Activated T-helper 17 cell treated with anti-CD3 and anti-CD28 coated beads, Interleukin-2, amount 50 U/mL, for 72 hours (primary cell): ENCODE measurements around the gene TMLHE. TPM values are rescaled to one million over a fixed set of nuclear protein-coding genes. Genes with fewer than 3 reads are reported as not detected.
A peak's percentile ranks its signal among the peaks of the same experiment; 100 is the strongest.
"Not testable (repeated sequence)": the region's sequence is repeated elsewhere in the genome, so short reads cannot be mapped to it uniquely, and the experiment has no call there.

Source experiments
- ATAC-seq: fragments of 150-1000 bp; cut with Tn5 transposase; replicated peaks from 2 replicates; pipeline ENCODE4 v1.10.0; 2021; ENCODE audit warnings: mild to moderate bottlenecking, moderate library complexity
- H3K27ac Mint-ChIP-seq: one replicate; pipeline ENCODE4 v1.8.0; 2022; ENCODE audit warnings: mixed read lengths
- H3K27me3 Mint-ChIP-seq: one replicate; pipeline ENCODE4 v1.8.0; 2022; ENCODE audit warnings: mixed read lengths
- H3K36me3 Mint-ChIP-seq: one replicate; pipeline ENCODE4 v1.8.0; 2022; ENCODE audit warnings: low read depth, mild to moderate bottlenecking, mixed read lengths
- H3K4me1 Mint-ChIP-seq: one replicate; pipeline ENCODE4 v1.8.0; 2022; ENCODE audit warnings: mixed read lengths
- H3K4me3 Mint-ChIP-seq: one replicate; pipeline ENCODE4 v1.8.0; 2022; ENCODE audit warnings: mild to moderate bottlenecking, mixed read lengths
- H3K9me3 Mint-ChIP-seq: one replicate; pipeline ENCODE4 v1.8.0; 2022; ENCODE audit warnings: mixed read lengths
- total RNA-seq, 2 donors: library from RNA; stranded (reverse); gene quantifications; one replicate each; pipeline ENCODE4 v1.2.3, GENCODE V29; 2022

Gene TMLHE
- total RNA-seq, 2 donors from 2014 or later: 11.2 to 16.7 TPM

- ATAC-seq: peak; percentile 9
- Mint-ChIP-seq H3K4me3 (no peak overlapping the region), H3K27me3 (no peaks in the 10 kb centered on the region), H3K4me1 (no peaks in the 10 kb centered on the region), H3K9me3 (no peaks in the 10 kb centered on the region), H3K36me3 (no peaks in the 10 kb centered on the region), H3K27ac (no peak overlapping the region)
These were observed 35.1 kb downstream of the TMLHE start for GRCh38 chrX:155577682-155578081.

- Mint-ChIP-seq H3K36me3 (peaks cover 11% of the 10 kb centered on the region), H3K4me3 (no peak overlapping the region), H3K9me3 (peaks cover 22% of the 10 kb centered on the region), H3K27ac (no peak overlapping the region), H3K27me3 (no peaks in the 10 kb centered on the region), H3K4me1 (peaks cover 5% of the 10 kb centered on the region)
- no peak for ATAC-seq
These were observed 49.7 kb downstream of the TMLHE start for GRCh38 chrX:155563099-155563498.

- Mint-ChIP-seq H3K27ac (no peak overlapping the region), H3K9me3 (peaks cover 9% of the 10 kb centered on the region), H3K4me3 (no peak overlapping the region), H3K27me3 (no peaks in the 10 kb centered on the region), H3K4me1 (no peaks in the 10 kb centered on the region), H3K36me3 (peaks cover 47% of the 10 kb centered on the region)
- ATAC-seq: no peak
These were observed 67.9 kb downstream of the TMLHE start for GRCh38 chrX:155544881-155545280.

- ATAC-seq: no peak
- Mint-ChIP-seq H3K27me3 (no peaks in the 10 kb centered on the region), H3K27ac (no peak overlapping the region), H3K36me3 (peaks cover 22% of the 10 kb centered on the region), H3K4me3 (no peak overlapping the region), H3K4me1 (no peaks in the 10 kb centered on the region), H3K9me3 (no peaks in the 10 kb centered on the region)
These were observed 76.9 kb downstream of the TMLHE start for GRCh38 chrX:155535866-155536265.

GRCh38 chrX:155534800-155535199 lies 78.0 kb downstream of the TMLHE start:
- Mint-ChIP-seq H3K4me3 (no peak overlapping the region), H3K27me3 (no peaks in the 10 kb centered on the region), H3K9me3 (no peaks in the 10 kb centered on the region), H3K4me1 (no peaks in the 10 kb centered on the region), H3K27ac (no peak overlapping the region), H3K36me3 (peaks cover 20% of the 10 kb centered on the region)
- ATAC-seq: no peak

GRCh38 chrX:155527023-155527422 lies 85.7 kb downstream of the TMLHE start:
- H3K4me1 Mint-ChIP-seq, H3K27me3 Mint-ChIP-seq, H3K9me3 Mint-ChIP-seq, H3K27ac Mint-ChIP-seq, ATAC-seq, H3K4me3 Mint-ChIP-seq: not testable (repeated sequence)
- H3K36me3 Mint-ChIP-seq: peaks cover 37% of the 10 kb centered on the region

GRCh38 chrX:155514225-155514624 lies 98.5 kb downstream of the TMLHE start:
- Mint-ChIP-seq H3K4me1 (no peaks in the 10 kb centered on the region), H3K9me3 (no peaks in the 10 kb centered on the region), H3K4me3 (no peak overlapping the region), H3K27ac (no peak overlapping the region), H3K36me3 (peaks cover 27% of the 10 kb centered on the region), H3K27me3 (no peaks in the 10 kb centered on the region)
- ATAC-seq: no peak

- no peak overlapping the region for H3K4me3 Mint-ChIP-seq
- no peaks in the 10 kb centered on the region for H3K4me1 Mint-ChIP-seq
- H3K27ac Mint-ChIP-seq: no peak overlapping the region
- ATAC-seq: no peak
- peaks cover 29% of the 10 kb centered on the region for H3K36me3 Mint-ChIP-seq
- H3K27me3 Mint-ChIP-seq: no peaks in the 10 kb centered on the region
- H3K9me3 Mint-ChIP-seq: no peaks in the 10 kb centered on the region
These were observed 107.5 kb downstream of the TMLHE start for GRCh38 chrX:155505296-155505695.

GRCh38 chrX:155495134-155495533 lies 117.6 kb downstream of the TMLHE start:
- H3K36me3 Mint-ChIP-seq: not testable (repeated sequence)

GRCh38 chrX:155491421-155491820 lies 121.3 kb downstream of the TMLHE start:
- not testable (repeated sequence) for H3K27ac Mint-ChIP-seq, H3K4me1 Mint-ChIP-seq, H3K27me3 Mint-ChIP-seq, ATAC-seq, H3K4me3 Mint-ChIP-seq, H3K9me3 Mint-ChIP-seq, H3K36me3 Mint-ChIP-seq

More at GRCh38 chrX:155495134-155495533, 117.6 kb downstream of the TMLHE start:
- H3K27me3 Mint-ChIP-seq, H3K4me1 Mint-ChIP-seq, H3K4me3 Mint-ChIP-seq, H3K9me3 Mint-ChIP-seq, H3K27ac Mint-ChIP-seq, ATAC-seq: not testable (repeated sequence)

- not testable (repeated sequence) for H3K36me3 Mint-ChIP-seq, H3K27ac Mint-ChIP-seq, H3K4me3 Mint-ChIP-seq, H3K27me3 Mint-ChIP-seq, H3K4me1 Mint-ChIP-seq, H3K9me3 Mint-ChIP-seq
- ATAC-seq: peak; percentile 29
These were observed 135.6 kb downstream of the TMLHE start for GRCh38 chrX:155477136-155477535.

- ATAC-seq: peak; percentile 90
- H3K36me3 Mint-ChIP-seq, H3K27ac Mint-ChIP-seq, H3K4me3 Mint-ChIP-seq, H3K9me3 Mint-ChIP-seq, H3K4me1 Mint-ChIP-seq, H3K27me3 Mint-ChIP-seq: not testable (repeated sequence)
These were observed 146.3 kb downstream of the TMLHE start for GRCh38 chrX:155466269-155466938.

GRCh38 chrX:155460501-155460900 lies 152.3 kb downstream of the TMLHE start:
- not testable (repeated sequence) for H3K4me3 Mint-ChIP-seq, H3K9me3 Mint-ChIP-seq, H3K36me3 Mint-ChIP-seq, H3K27me3 Mint-ChIP-seq, H3K4me1 Mint-ChIP-seq, H3K27ac Mint-ChIP-seq
- ATAC-seq: peak; percentile 70

GRCh38 chrX:155458471-155458870 lies 154.3 kb downstream of the TMLHE start, which contains the start of gene F8A3:
Gene F8A3 (minus strand): TSS chrX:155458620. CDS start chrX:155458600, 20 bp downstream.
- H3K9me3 Mint-ChIP-seq, H3K27ac Mint-ChIP-seq, H3K4me1 Mint-ChIP-seq, H3K36me3 Mint-ChIP-seq, H3K27me3 Mint-ChIP-seq, H3K4me3 Mint-ChIP-seq: not testable (repeated sequence)
- peak; percentile 70 for ATAC-seq

GRCh38 chrX:155457761-155458447 lies 154.8 kb downstream of the TMLHE start:
- peak; percentile 57 for ATAC-seq
- H3K9me3 Mint-ChIP-seq, H3K27ac Mint-ChIP-seq, H3K36me3 Mint-ChIP-seq, H3K4me1 Mint-ChIP-seq, H3K27me3 Mint-ChIP-seq, H3K4me3 Mint-ChIP-seq: not testable (repeated sequence)
